Activated T-helper 2 cell treated with anti-CD3 and anti-CD28 coated beads, Interferon-gamma antibody, Interleukin-2, Interleukin-4, amounts not matched to agents 10 μg/mL and 5 μg/mL and 100 μg/mL, durations not matched to agents 14 hours and 24 hours and 36 hours (primary cell): ENCODE data around the gene PTPRE. TPM values are rescaled to one million over a fixed set of nuclear protein-coding genes. Genes with fewer than 3 reads are reported as not detected.

ENCODE experiments used
- DNase-seq: peaks from one replicate; pipeline ENCODE4 v3.0.0; 2021; ENCODE audit warnings: low spot score
- H3K27ac Mint-ChIP-seq: one replicate; pipeline ENCODE4 v1.8.0; 2021; ENCODE audit warnings: mixed read lengths
- H3K27me3 Mint-ChIP-seq: one replicate; pipeline ENCODE4 v1.8.0; 2021; ENCODE audit warnings: low read depth, mixed read lengths
- H3K36me3 Mint-ChIP-seq: one replicate; pipeline ENCODE4 v1.8.0; 2021; ENCODE audit warnings: low read depth, mixed read lengths
- H3K4me1 Mint-ChIP-seq: one replicate; pipeline ENCODE4 v1.8.0; 2021; ENCODE audit warnings: low read depth, mixed read lengths
- H3K4me3 Mint-ChIP-seq: one replicate; pipeline ENCODE4 v1.8.0; 2021; ENCODE audit warnings: low read depth, mild to moderate bottlenecking, moderate library complexity, mixed read lengths
- H3K9me3 Mint-ChIP-seq: one replicate; pipeline ENCODE4 v1.8.0; 2021; ENCODE audit warnings: mixed read lengths
- intact Hi-C: fragments of 100-400 bp; cut with micrococcal nuclease; formaldehyde crosslinking; loops from one replicate; pipeline ENCODE4 v1.15.1; 2023
- total RNA-seq: library from RNA; stranded (reverse); gene quantifications from 2 replicates; pipeline ENCODE4 v1.2.3, GENCODE V29; 2022

PTPRE gene
- total RNA-seq, 1 donor from 2014 or later: 16.8 TPM

- Mint-ChIP-seq H3K4me3 (no peak overlapping the region), H3K9me3 (no peaks in the 10 kb centered on the region), H3K4me1 (no peaks in the 10 kb centered on the region), H3K36me3 (no peaks in the 10 kb centered on the region), H3K27me3 (peaks cover 38% of the 10 kb centered on the region), H3K27ac (no peak overlapping the region)
- no peak for DNase-seq
- intact Hi-C loops: loop anchor here (5.0 kb wide), 1 partner anchor 87 kb away; no protein-coding TSS in a partner anchor
Observed at GRCh38 chr10:127905001-127905847, 1.7 kb upstream of the PTPRE start.

- Mint-ChIP-seq H3K9me3 (no peaks in the 10 kb centered on the region), H3K27ac (no peak overlapping the region), H3K36me3 (no peaks in the 10 kb centered on the region), H3K4me3 (no peak overlapping the region), H3K4me1 (no peaks in the 10 kb centered on the region), H3K27me3 (peaks cover 40% of the 10 kb centered on the region)
- DNase-seq: no peak
- intact Hi-C loops: loop anchor here (1.0 to 5.0 kb wide), 2 partner anchors 86 to 163 kb away; no protein-coding TSS in a partner anchor
Observed at GRCh38 chr10:127905848-127906261, 1.0 kb upstream of the PTPRE start.

DNA sequence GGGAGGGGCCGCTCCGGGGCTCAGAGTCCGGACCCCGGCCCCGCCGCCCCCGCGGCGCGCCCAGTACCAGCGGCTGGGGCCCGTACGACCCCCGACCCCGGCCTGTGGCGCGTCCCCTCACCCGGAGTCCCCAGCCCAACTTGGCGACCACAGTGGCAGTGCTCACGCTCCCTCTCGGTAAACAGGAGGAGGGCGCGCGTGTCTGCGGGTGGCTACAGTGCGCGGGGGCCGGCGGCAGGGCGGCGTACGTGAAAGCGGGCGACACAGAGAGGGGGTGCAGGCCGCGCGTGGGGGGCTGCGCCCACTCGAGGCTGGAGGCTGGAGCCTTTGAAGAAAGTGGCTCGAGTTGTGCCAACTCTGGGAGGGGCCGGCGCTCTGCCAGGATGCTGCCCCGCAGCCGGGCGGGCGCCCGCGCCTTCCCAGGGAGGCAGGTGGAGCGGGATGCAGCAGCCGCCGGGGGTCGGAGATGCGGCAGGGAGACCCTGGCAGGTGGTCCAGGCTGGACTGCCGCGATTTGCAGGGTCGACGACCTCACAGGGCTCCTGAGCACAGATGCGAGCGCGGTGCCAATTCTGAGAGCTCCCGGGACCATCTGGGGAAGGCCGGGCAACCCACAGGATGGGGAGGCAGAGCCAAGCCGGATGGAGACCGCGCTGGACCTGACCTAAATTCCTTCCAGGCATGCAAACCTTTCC is 655 bp downstream of the PTPRE start:
- peaks cover 40% of the 10 kb centered on the region for H3K27me3 Mint-ChIP-seq
- no peak overlapping the region for H3K27ac Mint-ChIP-seq
- H3K9me3 Mint-ChIP-seq: no peaks in the 10 kb centered on the region
- no peaks in the 10 kb centered on the region for H3K36me3 Mint-ChIP-seq
- H3K4me1 Mint-ChIP-seq: no peaks in the 10 kb centered on the region
- intact Hi-C loops: loop anchor here (1.0 to 5.0 kb wide), 2 partner anchors 85 to 104 kb away; no protein-coding TSS in a partner anchor
- H3K4me3 Mint-ChIP-seq: no peak overlapping the region
- DNase-seq: no peak

DNA sequence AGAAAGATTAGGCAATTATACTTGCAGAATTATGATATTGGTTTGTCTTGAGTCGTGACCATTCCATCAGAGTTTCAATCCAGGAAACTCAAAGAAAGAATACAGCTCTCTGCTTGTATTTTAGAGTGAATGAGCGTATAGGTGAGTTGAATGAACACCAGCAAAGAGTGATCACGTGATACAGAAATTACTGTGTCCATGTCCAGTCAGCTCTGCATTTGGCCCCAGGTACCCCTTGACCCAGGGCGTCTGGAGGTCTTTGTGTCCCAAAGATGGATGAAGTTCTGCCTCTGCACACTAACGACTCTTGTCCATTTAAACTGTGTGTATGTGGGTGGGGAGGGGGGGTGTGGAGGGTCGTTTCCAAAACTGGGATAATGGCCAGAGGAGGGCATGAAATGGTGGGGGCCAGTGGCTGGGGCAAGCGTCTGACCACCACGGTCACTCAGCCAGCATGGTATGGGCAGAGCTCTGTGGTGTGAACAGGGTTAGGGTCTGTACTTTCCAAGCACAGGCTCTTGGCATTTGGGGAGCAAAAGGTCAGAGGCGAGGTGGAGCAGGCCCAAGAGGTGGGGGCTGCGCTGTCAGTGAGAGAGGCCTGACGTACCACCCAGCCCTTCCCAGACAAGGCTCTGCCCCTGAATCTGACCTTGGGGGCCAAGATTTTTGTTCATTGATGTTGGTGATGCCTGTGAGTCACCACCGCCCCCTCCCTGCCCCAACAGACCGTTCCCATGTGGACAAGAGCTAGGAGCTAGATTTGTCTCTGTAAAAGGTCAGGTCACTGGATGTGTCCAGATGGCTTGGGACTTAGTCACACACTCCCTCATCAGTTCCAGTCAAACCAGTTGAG is 1.4 kb downstream of the PTPRE start:
- Mint-ChIP-seq H3K9me3 (no peaks in the 10 kb centered on the region), H3K4me1 (no peaks in the 10 kb centered on the region), H3K27me3 (peaks cover 36% of the 10 kb centered on the region), H3K27ac (no peak overlapping the region), H3K4me3 (no peak overlapping the region), H3K36me3 (no peaks in the 10 kb centered on the region)
- no peak for DNase-seq
- intact Hi-C loops: loop anchor here (5.0 kb wide), 1 partner anchor 84 kb away; no protein-coding TSS in a partner anchor

DNA sequence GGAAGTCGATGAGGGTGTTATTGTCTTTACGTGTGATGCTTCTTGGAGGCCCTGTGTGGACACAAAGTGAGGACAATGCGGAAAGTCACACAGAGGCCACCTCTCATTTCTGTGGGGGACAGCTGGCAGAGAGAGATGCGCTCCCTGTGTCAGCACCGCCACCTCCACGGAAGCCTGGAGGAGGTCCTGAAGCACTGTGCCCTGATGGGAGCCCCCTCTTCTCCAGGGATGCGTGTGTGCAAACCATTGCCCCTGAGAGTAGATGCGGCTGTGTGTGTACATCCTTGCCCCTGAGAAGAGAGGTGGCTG is 2.0 kb downstream of the PTPRE start:
- no peaks in the 10 kb centered on the region for H3K4me1 Mint-ChIP-seq
- no peaks in the 10 kb centered on the region for H3K36me3 Mint-ChIP-seq
- no peak overlapping the region for H3K27ac Mint-ChIP-seq
- intact Hi-C loops: loop anchor here (5.0 kb wide), 1 partner anchor 83 kb away; no protein-coding TSS in a partner anchor
- no peak for DNase-seq
- H3K9me3 Mint-ChIP-seq: no peaks in the 10 kb centered on the region
- H3K4me3 Mint-ChIP-seq: no peak overlapping the region
- H3K27me3 Mint-ChIP-seq: peaks cover 33% of the 10 kb centered on the region

DNA sequence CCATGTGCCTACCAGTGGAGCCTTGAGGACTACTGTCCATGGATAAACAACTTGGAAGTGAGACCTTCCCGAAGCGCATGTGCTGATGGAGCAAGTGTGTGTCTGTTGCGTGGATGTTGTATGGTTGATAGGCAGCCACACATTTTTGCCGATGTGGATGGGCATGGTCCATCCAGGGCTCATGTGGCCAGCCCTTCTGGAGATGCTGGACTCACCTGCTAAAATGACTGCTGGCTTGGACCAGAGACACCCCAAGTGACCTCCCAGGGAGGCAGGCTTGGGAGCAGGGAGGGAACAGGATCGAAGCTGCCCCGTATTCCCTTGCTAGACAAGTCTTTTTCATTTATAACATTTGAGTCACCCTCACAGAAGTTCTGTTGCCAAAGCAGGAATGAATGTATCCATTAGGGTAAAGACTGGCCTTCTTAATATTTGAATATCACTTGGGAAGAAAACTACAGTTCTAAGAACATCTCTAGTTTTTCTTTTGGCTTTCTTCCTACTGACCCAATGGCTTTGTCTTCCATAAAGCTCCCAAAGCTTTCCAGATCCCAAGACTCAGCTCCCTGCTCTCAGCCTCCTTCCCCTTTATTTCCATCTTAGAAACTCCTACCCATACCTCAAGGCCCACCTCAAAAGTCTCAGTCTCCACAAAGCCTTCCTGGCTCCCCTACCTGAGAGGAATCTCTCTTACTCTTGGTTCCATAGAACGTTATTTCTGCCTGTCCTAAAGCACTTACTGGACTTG is 3.0 kb downstream of the PTPRE start:
- Mint-ChIP-seq H3K9me3 (no peaks in the 10 kb centered on the region), H3K36me3 (no peaks in the 10 kb centered on the region), H3K4me3 (no peak overlapping the region), H3K27ac (no peak overlapping the region), H3K27me3 (peaks cover 29% of the 10 kb centered on the region), H3K4me1 (no peaks in the 10 kb centered on the region)
- DNase-seq: no peak
- intact Hi-C loops: loop anchor here (5.0 kb wide), 1 partner anchor 82 kb away; no protein-coding TSS in a partner anchor

- H3K27me3 Mint-ChIP-seq: peaks cover 25% of the 10 kb centered on the region
- DNase-seq: no peak
- no peak overlapping the region for H3K27ac Mint-ChIP-seq
- no peaks in the 10 kb centered on the region for H3K36me3 Mint-ChIP-seq
- H3K4me3 Mint-ChIP-seq: no peak overlapping the region
- intact Hi-C loops: no loop called here
- no peaks in the 10 kb centered on the region for H3K4me1 Mint-ChIP-seq
- H3K9me3 Mint-ChIP-seq: no peaks in the 10 kb centered on the region
Observed at GRCh38 chr10:127910464-127910770, 3.5 kb downstream of the PTPRE start.

DNA sequence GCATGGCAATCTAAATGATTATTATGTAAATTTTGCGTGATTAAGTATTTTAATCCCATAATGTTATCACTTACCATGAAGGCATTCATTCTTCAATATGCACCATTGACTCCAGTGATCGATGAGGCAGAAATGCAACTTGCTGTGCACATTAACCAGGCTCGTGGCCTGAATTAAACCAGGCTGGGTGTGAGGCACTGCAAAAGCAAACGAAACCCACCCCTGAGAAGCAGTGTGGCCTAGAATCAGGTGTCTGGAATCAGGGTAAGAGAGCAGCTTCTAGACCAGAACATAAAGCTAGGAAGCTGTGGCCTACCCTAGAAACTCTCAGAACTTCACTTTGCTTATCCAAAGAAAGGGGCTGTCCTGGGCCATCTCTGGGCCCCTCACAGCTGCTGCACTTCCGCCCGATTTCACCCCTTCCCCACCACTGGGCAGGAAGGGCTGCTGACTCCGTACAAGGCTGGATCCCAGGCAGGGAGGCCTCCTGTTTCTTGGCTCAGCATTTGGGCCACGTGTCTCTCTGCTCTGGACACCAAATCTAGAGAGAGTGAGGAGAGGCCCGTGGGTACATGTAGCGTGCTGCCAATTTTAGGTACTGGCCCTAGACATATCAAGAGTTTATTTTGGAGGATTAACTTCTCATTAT is 4.4 kb downstream of the PTPRE start:
- DNase-seq: no peak
- intact Hi-C loops: no loop called here
- Mint-ChIP-seq H3K27ac (no peak overlapping the region), H3K27me3 (peaks cover 19% of the 10 kb centered on the region), H3K36me3 (no peaks in the 10 kb centered on the region), H3K4me1 (no peaks in the 10 kb centered on the region), H3K9me3 (no peaks in the 10 kb centered on the region), H3K4me3 (no peak overlapping the region)

- intact Hi-C loops: no loop called here
- Mint-ChIP-seq H3K4me1 (no peaks in the 10 kb centered on the region), H3K4me3 (no peak overlapping the region), H3K9me3 (no peaks in the 10 kb centered on the region), H3K27ac (no peak overlapping the region), H3K27me3 (peaks cover 15% of the 10 kb centered on the region), H3K36me3 (no peaks in the 10 kb centered on the region)
- no peak for DNase-seq
Observed at GRCh38 chr10:127911867-127912257, 5.0 kb downstream of the PTPRE start.

- Mint-ChIP-seq H3K36me3 (no peaks in the 10 kb centered on the region), H3K9me3 (no peaks in the 10 kb centered on the region), H3K4me3 (no peak overlapping the region), H3K27ac (no peak overlapping the region), H3K4me1 (no peaks in the 10 kb centered on the region), H3K27me3 (peaks cover 15% of the 10 kb centered on the region)
- intact Hi-C loops: no loop called here
- no peak for DNase-seq
Observed at GRCh38 chr10:127912607-127913367, 5.9 kb downstream of the PTPRE start.

- Mint-ChIP-seq H3K9me3 (no peaks in the 10 kb centered on the region), H3K27me3 (peaks cover 11% of the 10 kb centered on the region), H3K4me3 (no peak overlapping the region), H3K36me3 (no peaks in the 10 kb centered on the region), H3K4me1 (no peaks in the 10 kb centered on the region), H3K27ac (no peak overlapping the region)
- no peak for DNase-seq
- intact Hi-C loops: no loop called here
Observed at GRCh38 chr10:127913368-127913759, 6.5 kb downstream of the PTPRE start.
